A549 (cell line): Measurements from ENCODE around the gene RGS1. TPM values are rescaled to one million over a fixed set of nuclear protein-coding genes. Genes with fewer than 3 reads are reported as not detected.

Source experiments
- ATAC-seq, 2 experiments: fragments of 200-7000 bp in 1 of 2; fragments of >200 bp in 1 of 2; cut with Nextera tagmentation in 1 of 2; cut with Tn5 transposase in 1 of 2; 3 replicates each; pipeline versions ENCODE4 v1.8.0 to v1.9.1; 2018 to 2020; ENCODE audit warnings: mild to moderate bottlenecking in 1 of 2, moderate library complexity in 1 of 2
- CTCF ChIA-PET: fragments of 300-600 bp; sonication (Branson Sonifier 250); formaldehyde crosslinking; extraction: SDS; loops from one replicate; lab custom pipeline; 2021; ENCODE audit warnings: antibody characterized with exemption, inconsistent platforms; lab: Yijun Ruan, JAX
- POLR2A ChIA-PET: fragments of 350-600 bp; formaldehyde crosslinking; extraction: SDS; loops from one replicate; lab custom pipeline; 2021; ENCODE audit warnings: antibody characterized with exemption, inconsistent platforms; lab: Yijun Ruan, JAX
- DNase-seq, 2 experiments: peaks; one replicate each; pipeline versions ENCODE4 v3.0.0 to v3.0.0-alpha.2; 2011 to 2016; ENCODE audit warnings: low read depth in 1 of 2, low spot score in 1 of 2
- FAIRE-seq: peaks from 2 replicates; lab custom pipeline; 2011; peaks lifted over from hg19 to GRCh38; lab: Jason Lieb, UNC
- H3K27ac ChIP-seq, 2 experiments: fragments of >200 bp; sonication (Bioruptor Twin); formaldehyde crosslinking; 3 replicates each; pipeline ENCODE4 v1.5.1; 2016 to 2017
- H3K4me1 ChIP-seq: fragments of >200 bp; sonication (Bioruptor Twin); formaldehyde crosslinking; 3 replicates; pipeline ENCODE4 v1.6.1; 2016
- H3K4me2 ChIP-seq: fragments of >200 bp; sonication (Bioruptor Twin); formaldehyde crosslinking; 3 replicates; pipeline ENCODE4 v1.6.1; 2016
- H3K4me3 ChIP-seq: fragments of >200 bp; sonication (Bioruptor Twin); formaldehyde crosslinking; 3 replicates; pipeline ENCODE4 v1.5.1; 2016
- H3K9me3 ChIP-seq: fragments of >200 bp; sonication (Bioruptor Twin); formaldehyde crosslinking; 3 replicates; pipeline ENCODE4 v1.6.1; 2016
- ATOH8 ChIP-seq: fragments of 250-450 bp; sonication (Bioruptor Pico); IDR thresholded peaks from 2 replicates; pipeline ENCODE4 v1.5.0; 2020; ENCODE audit warnings: low read depth, mild to moderate bottlenecking, moderate library complexity
- BCL3 ChIP-seq: fragments of >200 bp; sonication (Bioruptor Twin); formaldehyde crosslinking; IDR thresholded peaks from 3 replicates; pipeline ENCODE4 v1.6.1; 2016
- BHLHE40 ChIP-seq: IDR thresholded peaks from 2 replicates; pipeline ENCODE4 v1.6.1; 2012; ENCODE audit warnings: low read depth, low read length, inconsistent platforms
- CBX2 ChIP-seq: fragments of 200-600 bp; sonication (generic); IDR thresholded peaks from 2 replicates; pipeline ENCODE4 v1.6.1; 2016; ENCODE audit warnings: low read depth, mild to moderate bottlenecking, borderline replicate concordance
- CBX8 ChIP-seq: fragments of 200-600 bp; sonication (generic); IDR thresholded peaks from 2 replicates; pipeline ENCODE4 v1.6.1; 2016
- CTCF ChIP-seq: fragments of >200 bp; sonication (Bioruptor Twin); formaldehyde crosslinking; IDR thresholded peaks from 3 replicates; pipeline ENCODE4 v1.5.1; 2016
- EHMT2 ChIP-seq: fragments of 200-600 bp; sonication (generic); IDR thresholded peaks from 2 replicates; pipeline ENCODE4 v1.6.1; 2016; ENCODE audit warnings: antibody characterized with exemption, low read depth, mild to moderate bottlenecking, moderate library complexity
- EP300 ChIP-seq, 2 experiments: fragments of >200 bp; sonication (Bioruptor Twin); formaldehyde crosslinking; IDR thresholded peaks; 2 replicates in 1 of 2; 3 replicates in 1 of 2; pipeline ENCODE4 v1.6.1; 2016 to 2017
- FOSL2 ChIP-seq, 2 experiments: fragments of 450-650 bp in 1 of 2; fragments of >200 bp in 1 of 2; sonication (Bioruptor Twin) in 1 of 2; formaldehyde crosslinking; IDR thresholded peaks; 2 replicates each; pipeline versions ENCODE4 v1.5.0 to v1.6.1; 2016 to 2020; ENCODE audit warnings: mild to moderate bottlenecking in 1 of 2, moderate library complexity in 1 of 2
- FOXS1 ChIP-seq: fragments of 250-450 bp; sonication (Bioruptor Pico); IDR thresholded peaks from 2 replicates; pipeline ENCODE4 v1.5.0; 2020; ENCODE audit warnings: mild to moderate bottlenecking, moderate library complexity
- HEYL ChIP-seq: fragments of 250-450 bp; sonication (Bioruptor Pico); IDR thresholded peaks from 2 replicates; pipeline ENCODE4 v1.8.0; 2021; ENCODE audit warnings: mild to moderate bottlenecking, moderate library complexity
- HMGXB4 ChIP-seq: fragments of 250-450 bp; sonication (Bioruptor Pico); IDR thresholded peaks from 2 replicates; pipeline ENCODE4 v1.5.0; 2021; ENCODE audit warnings: mild to moderate bottlenecking, moderate library complexity, borderline replicate concordance
- JUNB ChIP-seq: fragments of >200 bp; sonication (Bioruptor Twin); formaldehyde crosslinking; IDR thresholded peaks from 2 replicates; pipeline ENCODE4 v1.6.1; 2016
- MAX ChIP-seq: IDR thresholded peaks from 2 replicates; pipeline ENCODE4 v1.6.1; 2012
- NR3C1 ChIP-seq: fragments of >200 bp; sonication (Bioruptor Twin); formaldehyde crosslinking; IDR thresholded peaks from 3 replicates; pipeline ENCODE4 v1.6.1; 2017
- PBX3 ChIP-seq: IDR thresholded peaks from 2 replicates; pipeline ENCODE4 v1.6.1; 2012
- POLR2AphosphoS2 ChIP-seq: conservative IDR thresholded peaks from 2 replicates; pipeline ENCODE4 v1.6.1; 2012; ENCODE audit warnings: low read length, improper control_type of control experiment, inconsistent platforms
- RAD21 ChIP-seq, 2 experiments: fragments of >200 bp in 1 of 2; sonication (Bioruptor Twin) in 1 of 2; formaldehyde crosslinking in 1 of 2; IDR thresholded peaks in 1 of 2; conservative IDR thresholded peaks in 1 of 2; 2 replicates in 1 of 2; 3 replicates in 1 of 2; pipeline ENCODE4 v1.6.1; 2012 to 2018; ENCODE audit warnings: inconsistent platforms in 1 of 2
- REST ChIP-seq: fragments of 200-600 bp; sonication (generic); IDR thresholded peaks from 2 replicates; pipeline ENCODE4 v1.6.1; 2016; ENCODE audit warnings: antibody characterized with exemption, mild to moderate bottlenecking, moderate library complexity
- SREBF2 ChIP-seq: fragments of 450-650 bp; IDR thresholded peaks from 2 replicates; pipeline ENCODE4 v1.6.1; 2014; ENCODE audit warnings: mild to moderate bottlenecking, moderate library complexity
- ZFP36 ChIP-seq: fragments of 450-650 bp; IDR thresholded peaks from 2 replicates; pipeline ENCODE4 v1.6.1; 2014; ENCODE audit warnings: borderline replicate concordance; ENCODE audit not compliant: partially characterized antibody
- ZSCAN20 ChIP-seq: fragments of 250-450 bp; sonication (Bioruptor Pico); IDR thresholded peaks from 2 replicates; pipeline ENCODE4 v1.8.0; 2022; ENCODE audit warnings: mild to moderate bottlenecking, moderate library complexity
- WGBS: methylation state at CpG from one replicate; pipeline ENCODE4 v1.1.6; 2017; ENCODE audit errors: missing lambda C conversion rate; 5-methylcytosine and 5-hydroxymethylcytosine counted together
- polyA plus RNA-seq, 4 experiments: library from polyadenylated mRNA; depleted of rRNA in 3 of 4; stranded (reverse); fragments of >200 nt; fragmentation: RNase III in 1 of 4; extraction: RNeasy Plus Mini Kit Qiagen cat#74134 plus additional on column Dnase treatment in 1 of 4; gene quantifications; 2 replicates in 3 of 4; 3 replicates in 1 of 4; pipeline ENCODE4 v1.2.3, GENCODE V29; 2011 to 2017

Gene RGS1
- polyA plus RNA-seq, 2 of the 4 experiments (the other 2 are of a cell fraction): not detected

GRCh38 chr1:192571668-192572067 is 3.9 kb upstream of the RGS1 start:
- FAIRE-seq (no peak), ATAC-seq (no peak), DNase-seq (no peak)
- no peaks in the 10 kb centered on the region for H3K4me1 ChIP-seq
- 60% methylated on average over 2 of the region's 2 CpGs for WGBS
- no peaks in the 10 kb centered on the region for H3K9me3 ChIP-seq
- no peak for TF ChIP-seq ZSCAN20 (CRISPR knock-in tag)
- TF ChIP-seq CBX8: no peak
- TF ChIP-seq ATOH8: no peak
- TF ChIP-seq FOXS1: no peak
- no peak for TF ChIP-seq MAX
- no peak for TF ChIP-seq CTCF
- TF ChIP-seq REST: no peak
- TF ChIP-seq RAD21 (conservative IDR thresholded peaks at IDR 0.05 in 1 of 2, IDR thresholded peaks at IDR 0.05 in 1 of 2): no peak
- TF ChIP-seq PBX3: no peak
- TF ChIP-seq FOSL2 (IDR thresholded peaks at IDR 0.05): no peak
- TF ChIP-seq FOSL2 (CRISPR knock-in tag; IDR thresholded peaks at IDR 0.05): no peak
- TF ChIP-seq EP300 (IDR thresholded peaks at IDR 0.05): no peak
- no peak for TF ChIP-seq NR3C1
- no peak for TF ChIP-seq HMGXB4 (CRISPR knock-in tag)
- TF ChIP-seq BCL3: no peak
- H3K4me2 ChIP-seq: no peak overlapping the region
- H3K27ac ChIP-seq: no peak overlapping the region
- no peak overlapping the region for H3K4me3 ChIP-seq
- CTCF ChIA-PET: interaction anchor here (1.0 to 1.2 kb wide), 2 partner anchors 9 to 98 kb away, joined by 3 read pairs; no protein-coding TSS in a partner anchor
- POLR2A ChIA-PET: no interaction called here

- Histone ChIP-seq H3K4me2 (no peak overlapping the region), H3K4me1 (no peaks in the 10 kb centered on the region), H3K27ac (no peak overlapping the region), H3K9me3 (no peaks in the 10 kb centered on the region), H3K4me3 (no peak overlapping the region)
- WGBS: 97% methylated on average over 1 of the region's 1 CpG
- TF ChIP-seq FOSL2 (IDR thresholded peaks at IDR 0.05): no peak
- no peak for TF ChIP-seq FOSL2 (CRISPR knock-in tag; IDR thresholded peaks at IDR 0.05)
- no peak for TF ChIP-seq CTCF
- no peak for TF ChIP-seq CBX2
- TF ChIP-seq HEYL (CRISPR knock-in tag): no peak
- no peak for TF ChIP-seq EHMT2
- TF ChIP-seq BHLHE40: no peak
- TF ChIP-seq SREBF2: no peak
- TF ChIP-seq POLR2AphosphoS2: no peak
- TF ChIP-seq JUNB: no peak
- no peak for TF ChIP-seq ZFP36
- CTCF ChIA-PET: no interaction called here
- POLR2A ChIA-PET: no interaction called here
- no peak for ATAC-seq
- no peak for FAIRE-seq
- no peak for DNase-seq
Observed at GRCh38 chr1:192573499-192573898, 2.1 kb upstream of the RGS1 start.
